Pulmonary artery endothelial cell (primary cell): ENCODE results near the gene QRFP. TPM values are rescaled to one million over a fixed set of nuclear protein-coding genes. Genes with fewer than 3 reads are reported as not detected.

Source experiments
- DNase-seq: peaks from one replicate; pipeline ENCODE4 v3.0.0-alpha.2; 2011; ENCODE audit warnings: low read depth, low spot score
- total RNA-seq: library from RNA; depleted of rRNA; stranded (reverse); fragments of >200 nt; gene quantifications from 2 replicates; pipeline ENCODE4 v1.2.3, GENCODE V29; 2014

QRFP gene, protein sequence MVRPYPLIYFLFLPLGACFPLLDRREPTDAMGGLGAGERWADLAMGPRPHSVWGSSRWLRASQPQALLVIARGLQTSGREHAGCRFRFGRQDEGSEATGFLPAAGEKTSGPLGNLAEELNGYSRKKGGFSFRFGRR
- not detected in 2 replicates for total RNA-seq

DNA sequence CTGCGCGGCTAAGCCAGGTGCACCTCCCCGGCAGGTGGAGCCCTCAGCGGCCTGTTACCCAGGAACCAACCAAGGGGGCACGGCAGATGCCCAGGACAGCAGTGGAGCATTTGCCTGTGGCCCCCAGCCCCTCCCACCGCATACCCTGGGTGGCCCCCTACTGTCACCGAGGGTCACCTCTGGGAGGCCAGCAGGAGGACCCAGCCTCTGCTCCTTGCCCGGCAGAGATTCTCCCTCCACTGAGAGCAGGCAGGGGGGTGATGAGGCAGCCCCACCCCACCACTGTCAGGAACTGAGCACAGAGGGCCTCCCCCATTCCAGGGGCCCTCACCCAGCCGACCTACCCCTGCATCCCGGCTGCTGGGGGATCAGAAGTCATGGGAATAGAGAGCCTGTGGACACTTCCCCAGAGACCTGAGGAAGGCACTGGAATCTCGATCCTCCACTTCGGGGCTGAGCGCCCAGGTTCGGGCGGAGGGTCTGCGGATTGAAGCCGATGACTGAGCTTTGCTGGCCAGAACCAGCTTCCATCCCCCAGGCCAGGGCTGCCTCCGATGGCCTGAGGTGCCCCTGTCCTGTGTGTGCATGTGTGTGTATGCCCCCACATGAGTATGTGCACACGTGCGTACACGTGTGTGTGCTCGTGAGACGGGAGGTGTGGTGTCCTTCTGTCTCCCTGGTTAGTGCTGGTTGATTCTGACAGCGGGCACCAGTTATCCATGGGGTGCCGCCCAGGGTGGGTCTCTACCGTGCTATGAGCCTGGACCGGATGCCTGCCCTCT, at the start of gene QRFP:
TSS of gene QRFP (minus strand) at position 580 of the 782 bp plus-strand sequence. CDS start 2,974 bp downstream, outside the sequence.
- no peak for DNase-seq

GRCh38 chr9:130945173-130945572, 48.6 kb upstream of the QRFP start:
- DNase-seq, result no peak

- no peak for DNase-seq
Observed at GRCh38 chr9:130944510-130945058, 48.0 kb upstream of the QRFP start.

DNA sequence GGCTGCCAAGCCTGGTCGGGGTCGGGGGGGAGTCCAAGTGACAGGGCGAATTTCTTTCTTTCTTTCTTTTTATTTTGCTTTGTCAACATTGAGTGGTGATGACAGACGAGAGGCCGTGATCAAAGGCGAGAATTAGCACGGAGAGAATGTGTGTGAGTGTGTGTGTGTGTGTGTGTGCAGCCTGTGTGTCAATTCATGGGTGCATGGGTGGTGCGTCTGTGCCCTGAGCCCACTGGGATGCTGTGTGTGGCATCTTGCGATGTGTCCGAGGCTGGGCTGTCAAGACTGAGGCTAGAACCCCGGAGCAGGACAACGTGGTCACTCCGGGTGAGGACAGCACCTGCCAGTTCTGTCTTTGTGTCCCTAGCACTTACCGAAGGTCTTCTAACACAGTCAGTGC, 47.2 kb upstream of the QRFP start:
- DNase-seq, result no peak

- DNase-seq, result no peak
Observed at GRCh38 chr9:130943221-130943620, 46.6 kb upstream of the QRFP start.

GRCh38 chr9:130942679-130943078, 46.1 kb upstream of the QRFP start:
- no peak for DNase-seq

GRCh38 chr9:130942084-130942483, 45.5 kb upstream of the QRFP start:
- no peak for DNase-seq

DNA sequence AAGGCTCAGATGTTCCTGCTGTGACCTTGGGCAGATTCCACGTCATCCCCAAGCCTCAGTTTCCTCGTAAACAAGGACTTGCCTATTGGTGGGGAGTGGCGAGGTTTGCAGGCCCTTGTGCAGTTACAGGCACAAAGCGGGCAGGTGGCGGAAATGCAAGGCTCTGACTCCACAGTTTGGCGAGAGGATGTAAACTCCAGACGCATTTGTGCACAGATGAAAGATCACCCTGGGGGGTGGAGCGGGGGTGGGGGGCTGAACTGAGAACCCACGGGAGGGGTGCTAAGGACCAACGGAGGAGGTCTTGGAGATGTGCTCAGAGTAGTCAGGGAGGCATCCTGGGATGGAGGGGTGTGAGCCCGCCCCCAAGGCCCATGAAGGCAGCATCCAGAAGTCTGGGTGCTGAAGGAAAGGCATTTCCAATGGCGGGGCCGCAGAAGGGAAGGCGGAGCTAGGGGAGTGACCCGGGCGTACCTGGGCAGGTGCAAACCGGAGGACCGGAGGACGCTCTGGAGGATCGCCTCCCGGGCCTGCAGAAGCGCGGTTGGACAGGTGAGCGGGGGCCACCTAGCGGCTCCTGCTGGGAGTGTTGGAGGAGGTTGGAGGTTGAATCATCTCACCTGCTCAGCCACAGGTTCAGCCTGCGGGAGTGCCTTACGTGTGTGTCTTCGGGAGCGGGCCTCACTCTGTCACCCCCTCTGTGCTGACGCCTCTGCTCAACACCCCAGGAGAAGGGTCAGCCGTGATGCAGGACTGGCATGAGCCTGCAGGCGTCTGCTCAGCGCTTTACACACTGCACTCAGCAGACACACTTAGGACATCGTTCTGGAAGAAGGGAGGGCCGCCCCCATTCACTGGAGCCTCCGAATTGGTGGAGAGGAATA, 44.3 kb upstream of the QRFP start:
- no peak for DNase-seq

DNA sequence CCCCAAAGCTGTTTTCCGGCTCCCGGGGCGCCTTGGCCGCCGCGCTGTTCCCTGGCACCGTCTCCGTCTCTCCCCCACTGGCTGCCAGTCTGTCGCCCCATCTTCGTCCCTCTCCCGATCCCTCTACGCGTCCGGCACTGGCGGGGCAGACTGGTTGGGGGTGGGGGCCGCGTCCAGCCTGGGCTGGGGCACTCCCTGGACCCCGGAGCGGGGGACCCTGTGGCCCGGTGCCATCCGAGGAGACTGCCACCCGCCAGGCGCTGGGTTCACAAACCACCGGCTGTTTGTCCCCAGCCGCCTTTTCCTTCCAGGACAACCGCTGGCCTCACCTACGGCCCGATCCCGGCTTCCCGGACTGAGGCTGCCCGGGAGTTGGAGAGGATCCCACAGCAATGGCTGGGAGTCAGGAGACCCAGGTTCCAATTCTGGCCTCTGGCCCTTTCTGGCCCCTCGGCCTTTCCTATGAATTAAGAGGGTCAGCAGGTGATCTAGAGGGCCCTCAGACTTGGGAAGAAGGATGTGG, 43.5 kb upstream of the QRFP start:
- DNase-seq, result no peak

DNA sequence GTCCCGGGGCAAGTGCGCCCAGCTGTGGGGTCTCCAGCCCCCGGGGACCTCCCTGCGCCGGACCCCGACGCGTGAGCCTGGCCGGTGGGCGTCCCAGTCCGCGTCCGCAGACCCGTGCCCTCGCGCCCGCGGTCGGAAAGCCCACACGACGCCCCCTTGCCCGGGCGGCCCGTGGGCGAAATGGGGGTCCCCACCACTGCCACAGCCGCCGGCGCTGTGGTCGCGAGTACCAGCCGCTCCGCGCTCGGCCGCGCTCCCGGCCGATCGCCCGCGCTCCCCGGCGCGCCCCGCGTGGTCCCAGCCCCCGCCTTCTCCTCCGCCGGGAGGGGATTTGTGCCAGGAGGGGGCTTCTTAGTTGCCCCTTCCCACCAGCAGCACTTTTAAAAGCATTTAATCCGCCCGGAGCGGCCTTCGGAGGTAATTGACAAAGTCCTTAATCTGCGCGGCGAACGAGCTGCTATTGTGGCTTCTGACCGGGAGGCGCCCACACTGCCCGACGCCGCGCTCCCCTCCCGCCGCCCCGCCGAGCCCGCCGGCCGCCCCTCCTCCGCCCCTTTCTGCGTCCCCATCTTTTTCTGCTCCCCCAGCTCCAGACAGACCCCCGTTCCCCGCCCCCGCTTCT, 42.9 kb upstream of the QRFP start:
- no peak for DNase-seq

GRCh38 chr9:130938652-130939404, 42.2 kb upstream of the QRFP start, which contains the start of gene FIBCD1:
Gene FIBCD1 (minus strand): TSS chr9:130939247. CDS start chr9:130938607, 640 bp downstream.
- DNase-seq, result no peak

DNA sequence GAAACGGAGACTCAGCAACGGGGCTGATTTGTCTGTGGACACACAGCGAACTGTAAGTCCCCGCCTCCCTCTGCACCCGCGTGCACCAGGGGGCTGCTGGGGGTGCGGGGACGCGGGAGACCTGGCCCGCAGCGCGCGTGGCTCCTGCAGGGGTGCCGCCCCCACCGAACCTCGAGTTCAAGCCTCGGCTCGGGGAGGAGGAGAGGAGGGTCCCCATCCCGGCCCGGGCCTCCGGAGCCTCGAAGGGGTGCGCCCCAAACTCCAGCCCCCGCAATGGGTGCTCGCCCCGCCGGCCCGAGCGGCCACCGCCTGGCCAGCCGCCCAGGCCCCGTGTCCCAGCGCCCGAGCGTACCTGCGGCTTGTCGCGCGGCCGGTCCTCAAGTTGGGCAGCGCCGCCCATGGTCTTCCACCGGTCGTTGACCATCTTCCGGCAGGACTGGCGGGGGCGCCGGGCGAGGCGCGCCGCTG, 41.6 kb upstream of the QRFP start:
- no peak for DNase-seq

GRCh38 chr9:130937146-130938076, 40.8 kb upstream of the QRFP start:
- DNase-seq, result no peak

GRCh38 chr9:130936285-130937117, 39.9 kb upstream of the QRFP start:
- no peak for DNase-seq

- no peak for DNase-seq
Observed at GRCh38 chr9:130935648-130936271, 39.1 kb upstream of the QRFP start.

- no peak for DNase-seq
Observed at GRCh38 chr9:130934702-130935647, 38.4 kb upstream of the QRFP start.

DNA sequence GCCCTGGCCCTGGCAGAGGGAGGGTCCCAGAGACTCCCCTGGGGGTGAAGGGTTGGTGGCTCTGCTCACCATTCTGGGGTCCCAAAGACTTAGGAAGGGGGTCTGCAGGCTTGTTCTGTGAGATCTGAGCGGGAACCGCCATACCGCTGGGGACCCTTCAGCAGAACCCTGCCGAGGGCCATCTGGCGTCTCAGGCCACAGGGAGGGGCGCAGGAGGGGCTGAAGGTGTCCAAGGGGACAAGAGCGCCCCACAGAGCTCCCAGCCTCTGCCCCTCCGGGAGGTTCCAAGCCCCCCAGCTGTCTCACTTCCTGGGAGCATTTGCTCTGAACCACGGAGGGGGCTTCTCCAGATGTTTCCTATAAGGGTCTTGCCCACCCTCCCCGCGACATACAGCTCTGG, 37.6 kb upstream of the QRFP start:
- DNase-seq, result no peak
